Testis (tissue), 3 donors: ENCODE measurements around the gene TELO2. TPM values are rescaled to one million over a fixed set of nuclear protein-coding genes. Genes with fewer than 3 reads are reported as not detected.

ENCODE experiments used
- DNase-seq: peaks from one replicate; pipeline ENCODE4 v3.0.0-alpha.2; 2019
- H3K27ac ChIP-seq, 2 donors: fragments of 200-600 bp; sonication (generic); one replicate each; pipeline ENCODE4 v1.5.1; 2019
- H3K27me3 ChIP-seq: fragments of 200-600 bp; sonication (generic); one replicate; pipeline ENCODE4 v1.5.1; 2019
- H3K36me3 ChIP-seq: fragments of 200-600 bp; sonication (generic); one replicate; pipeline ENCODE4 v1.5.1; 2017; ENCODE audit warnings: low read depth; ENCODE audit errors: missing control alignments
- H3K4me1 ChIP-seq: fragments of 200-600 bp; sonication (generic); one replicate; pipeline ENCODE4 v1.5.1; 2019
- H3K4me3 ChIP-seq, 2 donors: fragments of 200-600 bp; sonication (generic); one replicate each; pipeline ENCODE4 v1.5.1; 2017 to 2019
- H3K9me3 ChIP-seq: fragments of 200-600 bp; sonication (generic); one replicate; pipeline ENCODE4 v1.5.1; 2017
- CTCF ChIP-seq, 3 experiments: fragments of 450-650 bp in 2 of 3; fragments of 200-600 bp in 1 of 3; sonication (generic) in 1 of 3; IDR thresholded peaks; one replicate each; pipeline ENCODE4 v1.5.1; 2016 to 2019; ENCODE audit warnings: antibody characterized with exemption in 3 of 3, mild to moderate bottlenecking in 2 of 3, moderate library complexity in 1 of 3
- POLR2A ChIP-seq: fragments of 450-650 bp; IDR thresholded peaks from one replicate; pipeline ENCODE4 v1.6.1; 2017; ENCODE audit warnings: antibody characterized with exemption, mild to moderate bottlenecking, moderate library complexity
- WGBS, 2 donors: methylation state at CpG; one replicate each; pipeline ENCODE4 v1.1.5; 2018; 5-methylcytosine and 5-hydroxymethylcytosine counted together
- intact Hi-C: fragments of 100-400 bp; cut with DNase I; formaldehyde crosslinking; loops from one replicate; pipeline ENCODE4 v1.15.1; 2023; ENCODE audit warnings: low total_unique reads
- polyA plus RNA-seq: library from polyadenylated mRNA; stranded (reverse); fragments of 350-450 nt; fragmentation: Illumina TruSeq; extraction: RNeasy Lipid Tissue Mini Kit (QIAGEN cat#74804); gene quantifications from one replicate; pipeline ENCODE4 v1.2.3, GENCODE V29; 2014; ENCODE audit warnings: low read depth, low replicate concordance; ENCODE audit not compliant: insufficient read depth
- total RNA-seq, 2 donors: library from RNA; depleted of rRNA; stranded (reverse); fragments of >200 nt; gene quantifications; one replicate each; pipeline ENCODE4 v1.2.3, GENCODE V29; 2016

The TELO2 gene
- total and polyA plus RNA-seq, 3 donors from 2014 or later = 25.7 to 46.0 (median 45.2) TPM

GRCh38 chr16:1488054-1488601 lies 5.0 kb upstream of the TELO2 start:
- Histone ChIP-seq H3K36me3 (no peaks in the 10 kb centered on the region), H3K4me3 (no peak overlapping the region), H3K27me3 (no peaks in the 10 kb centered on the region), H3K27ac (no peak overlapping the region), H3K4me1 (peaks cover 5% of the 10 kb centered on the region), H3K9me3 (no peaks in the 10 kb centered on the region)
- TF ChIP-seq CTCF (IDR thresholded peaks at IDR 0.05) = no peak
- TF ChIP-seq POLR2A = no peak
- DNase-seq = no peak
- WGBS, 2 donors = 86 to 88% methylated on average over 24 of the region's 24 CpGs
- intact Hi-C loops = no loop called here

GRCh38 chr16:1488619-1489018 lies 4.5 kb upstream of the TELO2 start, which contains the start of gene PTX4:
PTX4 (minus strand) TSS chr16:1488944; CDS start chr16:1488909, 35 bp downstream.
- no peaks in the 10 kb centered on the region for H3K27me3 ChIP-seq
- H3K36me3 ChIP-seq = no peaks in the 10 kb centered on the region
- no peak for TF ChIP-seq POLR2A
- TF ChIP-seq CTCF (IDR thresholded peaks at IDR 0.05) = no peak
- no peak for DNase-seq
- peaks cover 5% of the 10 kb centered on the region for H3K4me1 ChIP-seq
- H3K9me3 ChIP-seq = no peaks in the 10 kb centered on the region
- H3K27ac ChIP-seq = no peak within 1 kb of the TSS
- intact Hi-C loops = no loop called here
- H3K4me3 ChIP-seq = no peak within 1 kb of the TSS
- 90 to 93% methylated on average over 19 of the region's 19 CpGs for WGBS, 2 donors

GRCh38 chr16:1489077-1489476 lies 4.1 kb upstream of the TELO2 start:
- H3K36me3 ChIP-seq = no peaks in the 10 kb centered on the region
- no peak for TF ChIP-seq CTCF (IDR thresholded peaks at IDR 0.05)
- TF ChIP-seq POLR2A = no peak
- DNase-seq = no peak

GRCh38 chr16:1491327-1491726 lies 1.8 kb upstream of the TELO2 start:
- WGBS, 2 donors = 86 to 90% methylated on average over 12 of the region's 12 CpGs
- intact Hi-C loops = loop anchor here (5.0 kb wide), 1 partner anchor 121 kb away; the partner anchor contains the start of genes CRAMP1 and IFT140
- no peak for TF ChIP-seq POLR2A
- TF ChIP-seq CTCF (IDR thresholded peaks at IDR 0.05) = no peak

More at GRCh38 chr16:1489077-1489476, 4.1 kb upstream of the TELO2 start:
- no peak overlapping the region for H3K27ac ChIP-seq
- peaks cover 6% of the 10 kb centered on the region for H3K4me1 ChIP-seq
- no peaks in the 10 kb centered on the region for H3K27me3 ChIP-seq
- no peak overlapping the region for H3K4me3 ChIP-seq
- 92 to 94% methylated on average over 12 of the region's 12 CpGs for WGBS, 2 donors
- intact Hi-C loops = no loop called here
- H3K9me3 ChIP-seq = no peaks in the 10 kb centered on the region

More at GRCh38 chr16:1491327-1491726, 1.8 kb upstream of the TELO2 start:
- Histone ChIP-seq H3K27ac (no peak overlapping the region), H3K4me1 (peaks cover 15% of the 10 kb centered on the region), H3K4me3 (no peak overlapping the region), H3K9me3 (no peaks in the 10 kb centered on the region), H3K36me3 (no peaks in the 10 kb centered on the region), H3K27me3 (no peaks in the 10 kb centered on the region)
- DNase-seq = no peak
